NCI-H2196 treated with DMSO at 0.1 percent for 48 hours (cell line): Measurements from ENCODE around the gene ZMIZ1.

ENCODE experiments used
- DNase-seq: peaks from one replicate; lab custom pipeline; 2025; ENCODE audit not compliant: unreplicated experiment; lab: John Stamatoyannopoulos, UW

ZMIZ1 gene

DNA sequence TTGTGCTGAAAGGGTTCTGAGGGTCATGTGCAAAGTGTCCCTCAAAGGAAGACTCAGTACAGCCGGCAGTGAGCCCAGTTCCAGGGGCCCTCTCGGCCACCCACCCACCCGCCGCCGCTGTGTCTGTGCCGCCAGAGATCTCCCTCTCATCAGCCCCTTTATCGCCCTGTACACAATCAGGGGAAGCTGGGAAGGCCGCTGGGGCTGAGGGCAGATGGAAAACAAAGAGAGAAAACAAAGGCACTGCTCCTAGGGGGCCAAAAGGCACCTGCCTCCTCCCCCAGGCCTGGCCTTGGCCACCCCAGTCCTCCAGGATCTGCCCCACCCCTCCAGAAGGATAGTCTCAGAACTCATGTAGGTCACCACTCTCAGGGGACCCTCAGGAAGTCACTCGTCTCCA, 67.0 kb downstream of the ZMIZ1 start:
- no peak for DNase-seq

- DNase-seq, result no peak
Observed at GRCh38 chr10:79136236-79137005, 67.7 kb downstream of the ZMIZ1 start.

- no peak for DNase-seq
Observed at GRCh38 chr10:79137300-79137756, 68.6 kb downstream of the ZMIZ1 start.

DNA sequence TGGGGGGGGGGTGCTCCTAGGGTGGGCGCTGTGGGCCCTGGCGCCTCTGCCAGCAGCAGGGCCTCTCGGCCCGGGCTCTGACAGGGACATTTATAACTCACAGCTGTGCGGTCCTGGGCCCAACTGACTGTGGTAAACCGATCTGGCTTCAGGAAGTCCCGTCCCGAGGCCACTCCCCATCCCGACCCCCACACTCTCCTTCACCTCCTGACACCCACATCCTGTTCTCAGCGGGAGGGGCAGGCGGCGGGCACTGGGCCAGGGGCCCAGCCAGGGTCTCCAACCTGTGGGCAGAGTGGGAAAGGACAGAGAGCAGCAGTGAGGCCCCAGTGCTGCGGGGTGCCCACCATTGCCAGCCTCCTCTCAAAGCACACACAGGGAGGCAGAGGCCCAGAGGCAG, 69.1 kb downstream of the ZMIZ1 start:
- DNase-seq, result no peak

DNA sequence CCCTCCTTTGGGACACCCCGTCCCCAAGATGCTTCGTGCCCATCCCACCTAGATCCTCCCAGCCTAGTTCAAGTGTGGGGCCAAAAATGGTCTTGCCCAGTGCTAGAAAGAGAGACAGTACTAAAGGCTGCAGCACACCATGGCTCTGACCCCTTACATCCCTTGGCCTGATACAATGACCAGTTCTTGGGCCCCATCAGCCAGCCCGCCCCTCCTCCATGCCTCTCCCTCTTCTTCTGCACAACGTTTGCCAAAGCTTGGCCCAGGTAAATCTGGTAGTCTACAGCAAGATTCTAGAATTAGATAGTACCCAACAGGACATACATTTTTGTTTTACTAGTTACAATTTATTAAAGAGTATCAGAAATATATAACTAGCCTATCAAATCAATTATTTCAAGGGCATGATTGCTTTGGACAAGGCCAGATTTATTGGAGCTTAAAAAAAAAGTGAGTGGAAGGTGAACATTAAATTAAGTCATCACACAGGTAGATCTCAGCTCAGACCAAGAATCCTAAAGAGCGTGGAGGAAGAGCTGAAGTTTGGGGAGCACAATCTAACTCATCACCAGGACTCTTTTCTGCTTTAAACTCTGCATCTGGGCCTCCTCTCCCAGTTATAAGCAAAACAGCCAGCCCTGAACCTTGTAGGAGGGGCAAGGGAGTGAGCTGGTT, 69.8 kb downstream of the ZMIZ1 start:
- DNase-seq, result no peak

GRCh38 chr10:79139124-79139835, 70.5 kb downstream of the ZMIZ1 start:
- DNase-seq, result no peak

GRCh38 chr10:79140085-79140793, 71.5 kb downstream of the ZMIZ1 start:
- DNase-seq, result no peak

GRCh38 chr10:79140855-79141254, 72.1 kb downstream of the ZMIZ1 start:
- DNase-seq, result no peak

DNA sequence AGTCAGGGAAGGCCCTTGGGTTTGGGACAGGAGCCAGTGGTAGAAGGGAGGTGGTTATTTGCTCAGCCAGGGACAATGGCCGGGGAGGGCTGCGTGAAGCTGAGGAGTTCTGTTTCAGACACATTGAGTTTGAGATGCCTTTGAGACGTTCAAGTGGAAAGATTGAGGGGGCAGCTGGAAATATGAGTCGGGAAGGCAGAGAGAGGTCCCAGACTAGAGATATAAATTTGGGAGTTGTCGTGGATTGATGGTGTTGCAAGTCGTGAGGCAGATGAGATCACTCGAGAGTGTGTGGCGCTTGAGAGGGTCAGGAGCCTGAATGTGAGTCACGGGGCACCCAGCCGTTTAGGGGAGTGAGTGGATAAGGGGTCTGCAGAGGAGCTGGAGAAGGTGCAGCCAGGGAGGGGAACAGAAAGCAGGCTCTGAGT, 73.3 kb downstream of the ZMIZ1 start:
- no peak for DNase-seq

GRCh38 chr10:79142522-79143309, 74.0 kb downstream of the ZMIZ1 start:
- DNase-seq, result no peak

- DNase-seq, result no peak
Observed at GRCh38 chr10:79143879-79144278, 75.1 kb downstream of the ZMIZ1 start.

DNA sequence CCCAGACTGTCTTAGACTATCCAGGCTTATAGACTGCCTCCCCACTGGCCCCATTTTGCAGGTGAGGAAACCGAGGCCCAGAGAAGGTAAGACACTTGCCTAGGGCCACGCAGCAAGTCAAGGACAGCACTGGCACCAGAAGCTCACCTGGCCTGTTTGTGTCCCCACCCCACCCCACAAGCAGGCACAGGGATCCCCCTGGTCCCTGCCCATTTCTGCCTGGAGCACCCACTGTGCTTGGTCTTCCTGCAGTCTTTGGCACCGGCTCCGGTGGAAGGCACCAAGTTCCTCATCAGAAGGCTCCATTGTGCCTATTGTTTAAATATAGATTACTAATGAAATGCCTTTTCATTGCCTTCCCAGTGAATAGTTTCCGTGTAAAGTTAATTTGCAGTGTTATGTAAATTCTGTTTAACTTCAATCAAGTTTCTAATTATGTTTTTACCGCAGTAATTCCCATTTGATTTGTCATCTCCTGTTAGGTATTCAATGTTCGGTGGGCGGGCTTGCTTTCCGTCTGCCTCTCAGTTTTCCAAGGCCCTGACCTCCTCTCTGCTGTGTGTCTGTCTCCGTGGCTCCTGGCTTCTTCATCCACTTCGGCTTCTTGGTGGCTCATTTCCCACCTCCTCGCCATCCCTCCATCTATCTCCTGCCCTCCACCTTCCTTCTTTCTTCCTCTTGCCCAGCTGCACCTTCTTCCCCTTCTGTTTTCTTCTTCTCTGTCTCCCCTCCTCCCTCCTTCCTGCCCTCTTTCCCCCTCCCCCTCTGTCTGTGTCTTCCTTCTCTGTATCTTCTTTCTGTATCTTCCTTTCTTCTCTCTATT, 75.8 kb downstream of the ZMIZ1 start:
- no peak for DNase-seq

DNA sequence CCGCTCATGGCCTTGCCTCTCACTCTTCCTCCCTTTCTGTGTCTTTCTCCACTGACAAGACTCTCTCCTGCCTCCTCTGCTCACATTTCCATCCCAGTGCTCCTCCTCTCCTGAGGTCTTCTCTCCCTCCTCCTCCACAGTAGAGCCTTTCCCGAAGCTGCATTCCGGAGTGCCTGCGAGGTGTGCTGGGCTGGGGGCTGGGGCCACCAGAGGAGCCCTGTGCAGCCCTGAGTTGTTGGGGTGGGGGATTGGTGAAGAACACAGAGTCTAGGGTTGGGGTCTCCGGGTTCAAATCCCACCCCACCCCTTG, 76.4 kb downstream of the ZMIZ1 start:
- DNase-seq, result no peak

DNA sequence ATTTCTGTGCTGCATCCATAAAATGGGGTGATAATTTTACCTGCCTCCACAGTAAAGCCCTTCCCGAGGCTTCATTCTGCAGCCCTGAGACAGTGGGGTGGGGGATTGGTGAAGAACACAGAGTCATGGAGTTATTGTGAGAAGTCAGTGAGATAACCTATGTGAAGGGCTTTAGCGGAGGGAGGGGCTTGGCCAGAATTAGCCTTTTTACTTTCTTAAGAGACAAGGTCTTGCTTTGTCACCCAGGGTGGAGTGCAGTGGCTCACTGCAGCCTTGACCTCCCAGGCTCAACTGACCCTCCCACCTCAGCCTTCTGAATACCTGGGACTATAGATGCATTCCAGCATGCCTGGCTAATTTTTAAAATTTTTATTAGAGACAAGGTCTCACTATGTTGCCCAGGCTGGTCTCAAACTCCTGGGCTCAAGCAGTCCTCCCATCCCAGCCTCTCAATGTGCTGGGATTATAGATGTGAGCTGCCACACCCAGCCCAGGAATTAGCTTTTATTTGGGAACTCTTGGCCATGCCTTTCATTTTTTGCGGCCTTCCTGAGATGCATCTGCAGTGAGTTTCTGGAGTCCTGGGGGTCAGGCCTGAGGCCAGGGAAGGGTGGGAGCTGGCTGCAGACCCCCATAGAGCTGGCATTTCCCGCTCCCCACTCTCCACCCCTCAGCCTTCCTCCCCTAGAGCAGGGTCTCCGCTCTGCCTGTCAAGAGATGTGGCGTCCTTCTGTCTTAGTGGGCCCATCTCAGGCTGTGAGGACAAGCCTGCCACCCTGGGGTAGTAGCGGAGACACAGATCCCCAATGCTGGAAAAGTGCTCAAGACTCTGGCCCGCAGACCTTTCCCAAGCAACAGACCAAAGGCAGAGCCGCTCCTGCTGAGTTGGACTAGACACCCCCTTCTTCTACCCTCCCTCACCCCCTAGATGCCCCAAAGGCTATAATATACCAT, 77.0 kb downstream of the ZMIZ1 start:
- no peak for DNase-seq

- DNase-seq, result peak; percentile 44
Observed at GRCh38 chr10:79146611-79147130, 77.9 kb downstream of the ZMIZ1 start.

- DNase-seq, result no peak
Observed at GRCh38 chr10:79147306-79147705, 78.5 kb downstream of the ZMIZ1 start.

DNA sequence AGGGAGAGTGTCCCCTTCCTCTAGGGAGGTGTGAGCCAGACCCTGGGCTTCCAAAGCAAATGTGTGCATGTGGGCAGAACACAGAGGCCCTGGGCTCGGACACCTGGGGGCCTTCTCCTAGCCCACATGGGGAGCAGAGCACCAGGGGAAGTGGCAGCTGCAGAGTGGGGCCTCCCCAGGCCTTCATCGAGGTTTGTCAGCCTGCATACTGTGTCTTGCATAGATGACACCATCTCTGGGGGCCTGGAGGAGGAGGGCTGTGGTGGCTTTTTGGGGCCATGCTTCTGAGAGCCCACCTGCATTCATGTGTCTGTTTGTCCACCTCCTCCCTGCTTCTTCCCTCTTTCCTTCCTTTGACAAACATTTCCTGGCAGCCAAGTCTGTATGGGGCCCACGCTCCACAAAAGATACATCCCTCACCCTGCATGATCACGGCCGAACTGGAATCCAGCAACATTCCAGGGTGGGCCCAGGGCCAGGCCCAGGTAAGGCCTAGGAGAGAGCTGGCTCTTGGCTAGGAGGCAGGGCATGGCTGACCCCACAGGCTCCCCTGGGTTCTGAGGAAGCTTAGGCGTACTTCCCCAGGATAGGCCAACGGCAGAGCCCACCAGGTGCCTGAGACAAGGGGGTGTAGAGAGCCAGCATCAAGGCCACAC, 79.2 kb downstream of the ZMIZ1 start:
- no peak for DNase-seq
